ENCODE results near the gene BFSP1. TPM values are rescaled to one million over a fixed set of nuclear protein-coding genes. Genes with fewer than 3 reads are reported as not detected.

Gene BFSP1
- total and polyA plus RNA-seq, 2 of the 8 experiments (the other 6 are each of a cell fraction or from before 2014, with no cell fraction given), result 1.5 to 2.5 TPM

GRCh38 chr20:17530716-17531664 lies at the start of gene BFSP1 (continued):
- TF ChIP-seq RBBP5 (IDR thresholded peaks at IDR 0.05; ENCODE audit: borderline replicate concordance, low read depth, low read length), result peak; percentile 94
- TF ChIP-seq KDM5A (IDR thresholded peaks at IDR 0.05; ENCODE audit: low read length), result no peak
- no peak for TF ChIP-seq GTF2F1 (IDR thresholded peaks at IDR 0.05; ENCODE audit: borderline replicate concordance, low read depth, low read length)
- no peak for TF ChIP-seq HDAC6 (IDR thresholded peaks at IDR 0.05; ENCODE audit: low read depth, low read length)
- no peak for TF ChIP-seq CBX8 (IDR thresholded peaks at IDR 0.05; ENCODE audit: borderline replicate concordance, low read depth, low read length)
- 0 out of 4 replicates have a peak, but pooled peaks of 1 of the 2 experiments have one; percentile 74 for TF ChIP-seq HDAC2 (IDR thresholded peaks at IDR 0.05; ENCODE audit: borderline replicate concordance in 1 of 2, low read depth in 2 of 2, low read length in 2 of 2)
- no peak for TF ChIP-seq SIX5 (IDR thresholded peaks at IDR 0.05; ENCODE audit: low read depth, low read length)
- TF ChIP-seq RNF2 (IDR thresholded peaks at IDR 0.05; ENCODE audit: borderline replicate concordance, low read depth, low read length, missing control alignments, poor library complexity, severe bottlenecking), result no peak
